Neuronal stem cell (in vitro differentiated cells): ENCODE data around the gene CABP7.

Experiments used
- DNase-seq: peaks from one replicate; pipeline ENCODE4 v3.0.0-alpha.2; 2013; ENCODE audit warnings: low spot score
- H2AFZ ChIP-seq: one replicate; pipeline ENCODE4 v1.6.1; 2013; ENCODE audit warnings: mild to moderate bottlenecking, low read length, inconsistent platforms
- H2AK5ac ChIP-seq: 2 replicates; pipeline ENCODE4 v1.6.1; 2013; ENCODE audit warnings: low read depth, mild to moderate bottlenecking, inconsistent platforms, low read length, moderate library complexity, mixed read lengths
- H2BK120ac ChIP-seq: 2 replicates; pipeline ENCODE4 v1.6.1; 2013; ENCODE audit warnings: low read depth, mild to moderate bottlenecking, inconsistent platforms, low read length, moderate library complexity, mixed read lengths
- H2BK12ac ChIP-seq: one replicate; pipeline ENCODE4 v1.6.1; 2013; ENCODE audit warnings: low read length, inconsistent platforms
- H2BK15ac ChIP-seq: 2 replicates; pipeline ENCODE4 v1.6.1; 2013; ENCODE audit warnings: mild to moderate bottlenecking, low read length, inconsistent platforms, mixed read lengths
- H2BK5ac ChIP-seq: one replicate; pipeline ENCODE4 v1.6.1; 2013; ENCODE audit warnings: inconsistent platforms, mild to moderate bottlenecking, low read length, moderate library complexity
- H3K14ac ChIP-seq: one replicate; pipeline ENCODE4 v1.6.1; 2013; ENCODE audit warnings: low read length, inconsistent platforms
- H3K18ac ChIP-seq: 2 replicates; pipeline ENCODE4 v1.6.1; 2013; ENCODE audit warnings: low read length, inconsistent platforms
- H3K23ac ChIP-seq: 2 replicates; pipeline ENCODE4 v1.6.1; 2013; ENCODE audit warnings: low read depth, mild to moderate bottlenecking, mixed read lengths, low read length, inconsistent platforms; ENCODE audit not compliant: poor library complexity
- H3K27ac ChIP-seq: replicated peaks from 3 replicates; pipeline ENCODE4 v1.5.1; 2013; ENCODE audit warnings: low read length, inconsistent platforms
- H3K27me3 ChIP-seq, 3 experiments: 2 replicates each; pipeline ENCODE4 v1.6.1; 2013; ENCODE audit warnings: low read length in 3 of 3, mild to moderate bottlenecking in 2 of 3, inconsistent platforms in 1 of 3, low read depth in 1 of 3, mixed read lengths in 1 of 3, moderate library complexity in 1 of 3; ENCODE audit not compliant: control insufficient read depth in 3 of 3, insufficient read depth in 3 of 3
- H3K36me3 ChIP-seq, 2 donors: replicated peaks in 1 of 2; 2 replicates each; pipeline ENCODE4 v1.6.1; 2013; ENCODE audit warnings: low read length in 2 of 2; ENCODE audit not compliant: control insufficient read depth in 2 of 2, insufficient read depth in 2 of 2
- H3K4ac ChIP-seq: 2 replicates; pipeline ENCODE4 v1.6.1; 2013; ENCODE audit warnings: inconsistent platforms, mild to moderate bottlenecking, low read length, moderate library complexity
- H3K4me1 ChIP-seq, 2 donors: 1 replicate in 1 of 2; 2 replicates in 1 of 2; pipeline ENCODE4 v1.6.1; 2013; ENCODE audit warnings: low read length in 2 of 2, low read depth in 1 of 2; ENCODE audit not compliant: control insufficient read depth in 2 of 2, insufficient read depth in 1 of 2
- H3K4me2 ChIP-seq: one replicate; pipeline ENCODE4 v1.6.1; 2013; ENCODE audit warnings: mild to moderate bottlenecking, low read length, inconsistent platforms; ENCODE audit not compliant: insufficient read depth, poor library complexity, severe bottlenecking
- H3K4me3 ChIP-seq, 2 donors: 2 replicates each; pipeline ENCODE4 v1.5.1; 2013; ENCODE audit warnings: low read length in 2 of 2, mild to moderate bottlenecking in 2 of 2, inconsistent platforms in 1 of 2, moderate library complexity in 1 of 2
- H3K79me1 ChIP-seq: one replicate; pipeline ENCODE4 v1.6.1; 2013; ENCODE audit warnings: low read depth, mild to moderate bottlenecking, inconsistent platforms, low read length, moderate library complexity
- H3K9ac ChIP-seq: one replicate; pipeline ENCODE4 v1.6.1; 2013; ENCODE audit warnings: mild to moderate bottlenecking, low read depth, low read length, inconsistent platforms; ENCODE audit not compliant: poor library complexity
- H3K9me3 ChIP-seq, 2 donors: replicated peaks in 1 of 2; 2 replicates each; pipeline versions ENCODE3 to v1.6.1; 2013; ENCODE audit warnings: low read length in 2 of 2, mild to moderate bottlenecking in 2 of 2, inconsistent platforms in 1 of 2, low read depth in 1 of 2, mixed read lengths in 1 of 2, moderate library complexity in 1 of 2; ENCODE audit not compliant: control insufficient read depth in 2 of 2, insufficient read depth in 1 of 2
- H4K8ac ChIP-seq: one replicate; pipeline ENCODE4 v1.6.1; 2013; ENCODE audit warnings: low read depth, mild to moderate bottlenecking, inconsistent platforms, low read length, moderate library complexity
- H4K91ac ChIP-seq: one replicate; pipeline ENCODE4 v1.6.1; 2013; ENCODE audit warnings: low read length, low read depth, mild to moderate bottlenecking, inconsistent platforms; ENCODE audit not compliant: poor library complexity
- WGBS, 2 donors: extraction: QIAGEN DNeasy Blood & Tissue Kit; methylation state at CpG; one replicate each; pipeline ENCODE4 v1.1.7; 2013; ENCODE audit warnings: missing lambda C conversion rate in 2 of 2, mixed read lengths in 1 of 2; ENCODE audit not compliant: insufficient read length in 2 of 2, insufficient replicate concordance in 1 of 2; ENCODE audit errors: extremely low coverage in 2 of 2; 5-methylcytosine and 5-hydroxymethylcytosine counted together

The CABP7 gene

GRCh38 chr22:29713156-29713727 is 6.6 kb upstream of the CABP7 start:
- Histone ChIP-seq H2BK12ac (no peak overlapping the region), H3K27ac (no peak overlapping the region), H3K9ac (no peak overlapping the region), H2BK120ac (no peak overlapping the region), H4K8ac (no peak overlapping the region), H4K91ac (no peak overlapping the region), H3K36me3 (no peaks in the 10 kb centered on the region), H3K4me1 (peaks cover 0 to 6% of the 10 kb centered on the region in 2 donors), H2BK5ac (no peak overlapping the region), H2AK5ac (no peak overlapping the region), H3K14ac (peak overlapping the region; percentile 32), H3K23ac (no peak overlapping the region), H3K9me3 (peaks cover 0 to 2% of the 10 kb centered on the region in 2 donors), H3K79me1 (peaks cover 2% of the 10 kb centered on the region), H3K4me2 (no peak overlapping the region), H2AFZ (no peak overlapping the region), H3K4ac (no peak overlapping the region), H2BK15ac (no peak overlapping the region), H3K4me3 (no peak overlapping the region), H3K27me3 (peaks cover 0 to 62% (median 12%) of the 10 kb centered on the region in 3 experiments), H3K18ac (peak overlapping the region; percentile 74)
- no peak for DNase-seq
- WGBS, 2 donors = no CpG with 5 or more reads among the region's 8 CpGs

- no peak overlapping the region for H2AK5ac ChIP-seq
- no peak overlapping the region for H2AFZ ChIP-seq
- no peak overlapping the region for H3K4me2 ChIP-seq
- H2BK120ac ChIP-seq = no peak overlapping the region
- H4K91ac ChIP-seq = no peak overlapping the region
- H3K36me3 ChIP-seq = no peaks in the 10 kb centered on the region
- no peak overlapping the region for H2BK15ac ChIP-seq
- no peak overlapping the region for H3K9ac ChIP-seq
- no peak for DNase-seq
- H3K14ac ChIP-seq = peak overlapping the region; percentile 33
- H3K4ac ChIP-seq = no peak overlapping the region
- H3K27ac ChIP-seq = no peak overlapping the region
- no peak overlapping the region for H3K4me3 ChIP-seq
- no peak overlapping the region for H2BK5ac ChIP-seq
- peaks cover 2% of the 10 kb centered on the region for H3K79me1 ChIP-seq
- H3K9me3 ChIP-seq = peaks cover 0 to 5% of the 10 kb centered on the region in 2 donors
- no peak overlapping the region for H2BK12ac ChIP-seq
- no CpG with 5 or more reads among the region's 13 CpGs for WGBS, 2 donors
- H3K4me1 ChIP-seq = peaks cover 0 to 6% of the 10 kb centered on the region in 2 donors
- peaks cover 10 to 72% (median 31%) of the 10 kb centered on the region in 3 experiments for H3K27me3 ChIP-seq
- H3K23ac ChIP-seq = no peak overlapping the region
- H3K18ac ChIP-seq = peak overlapping the region; percentile 63
- H4K8ac ChIP-seq = no peak overlapping the region
Measured at GRCh38 chr22:29715240-29715639, 4.6 kb upstream of the CABP7 start.

- H2BK12ac ChIP-seq = no peak overlapping the region
- no peak overlapping the region for H3K4ac ChIP-seq
- peaks cover 0 to 5% of the 10 kb centered on the region in 2 donors for H3K9me3 ChIP-seq
- DNase-seq = no peak
- no peak overlapping the region for H3K9ac ChIP-seq
- H3K27me3 ChIP-seq = peaks cover 13 to 72% (median 36%) of the 10 kb centered on the region in 3 experiments
- no peak overlapping the region for H3K4me2 ChIP-seq
- H3K23ac ChIP-seq = peak overlapping the region; percentile 80
- H2BK120ac ChIP-seq = no peak overlapping the region
- H2BK15ac ChIP-seq = no peak overlapping the region
- H3K79me1 ChIP-seq = peaks cover 2% of the 10 kb centered on the region
- no peak overlapping the region for H3K4me3 ChIP-seq
- no CpG with 5 or more reads among the region's 5 CpGs for WGBS, 2 donors
- H3K36me3 ChIP-seq = no peaks in the 10 kb centered on the region
- H2BK5ac ChIP-seq = no peak overlapping the region
- no peak overlapping the region for H3K27ac ChIP-seq
- no peak overlapping the region for H2AK5ac ChIP-seq
- H3K4me1 ChIP-seq = peaks cover 0 to 6% of the 10 kb centered on the region in 2 donors
- no peak overlapping the region for H2AFZ ChIP-seq
- H3K14ac ChIP-seq = no peak overlapping the region
- no peak overlapping the region for H4K8ac ChIP-seq
- H3K18ac ChIP-seq = no peak overlapping the region
- H4K91ac ChIP-seq = no peak overlapping the region
Measured at GRCh38 chr22:29715705-29716104, 4.1 kb upstream of the CABP7 start.

- Histone ChIP-seq H3K36me3 (no peaks in the 10 kb centered on the region), H2BK5ac (no peak overlapping the region), H3K27ac (no peak overlapping the region), H4K8ac (no peak overlapping the region), H3K4ac (no peak overlapping the region), H3K27me3 (peaks cover 18 to 73% (median 48%) of the 10 kb centered on the region in 3 experiments), H4K91ac (no peak overlapping the region), H3K4me3 (no peak overlapping the region), H3K18ac (no peak overlapping the region), H3K79me1 (peaks cover 2% of the 10 kb centered on the region), H3K9me3 (peaks cover 0 to 5% of the 10 kb centered on the region in 2 donors), H3K9ac (no peak overlapping the region), H2AK5ac (no peak overlapping the region), H2BK15ac (no peak overlapping the region), H2BK120ac (no peak overlapping the region), H3K14ac (no peak overlapping the region), H2BK12ac (no peak overlapping the region), H2AFZ (no peak overlapping the region), H3K4me1 (peaks cover 3 to 6% of the 10 kb centered on the region in 2 donors), H3K4me2 (no peak overlapping the region), H3K23ac (no peak overlapping the region)
- DNase-seq = peak; percentile 86
- no CpG with 5 or more reads among the region's 16 CpGs for WGBS, 2 donors
Measured at GRCh38 chr22:29716814-29717545, 2.8 kb upstream of the CABP7 start.
